Spinal cord (tissue), 10 donors: ENCODE results near the gene LASP1NB. TPM values are rescaled to one million over a fixed set of nuclear protein-coding genes. Genes with fewer than 3 reads are reported as not detected.
"Not testable (repeated sequence)": the region's sequence is repeated elsewhere in the genome, so short reads cannot be mapped to it uniquely, and the experiment has no call there.

ENCODE experiments used
- DNase-seq, 6 donors: peaks; one replicate each; pipeline versions ENCODE4 v3.0.0 to v3.0.0-alpha.2; 2013 to 2015; ENCODE audit warnings: low spot score in 6 of 6, low read depth in 4 of 6
- H3K27ac ChIP-seq: one replicate; pipeline ENCODE4 v1.5.1; 2013; ENCODE audit warnings: low read depth, low read length, control low read depth
- H3K27me3 ChIP-seq: one replicate; pipeline ENCODE4 v1.6.1; 2013; ENCODE audit warnings: low read length; ENCODE audit not compliant: control insufficient read depth, insufficient read depth
- H3K36me3 ChIP-seq: one replicate; pipeline ENCODE4 v1.6.1; 2013; ENCODE audit warnings: low read length; ENCODE audit not compliant: control insufficient read depth, insufficient read depth
- H3K4me1 ChIP-seq: one replicate; pipeline ENCODE4 v1.6.1; 2013; ENCODE audit warnings: low read length; ENCODE audit not compliant: control insufficient read depth, insufficient read depth
- H3K4me3 ChIP-seq: one replicate; pipeline ENCODE4 v1.5.1; 2013; ENCODE audit warnings: low read depth, low read length, control low read depth
- H3K9me3 ChIP-seq: one replicate; pipeline ENCODE4 v1.6.1; 2013; ENCODE audit warnings: low read length; ENCODE audit not compliant: control insufficient read depth, insufficient read depth
- WGBS: methylation state at CpG from one replicate; pipeline ENCODE4 v1.1.5; 2013; ENCODE audit warnings: missing lambda C conversion rate; ENCODE audit not compliant: insufficient coverage; 5-methylcytosine and 5-hydroxymethylcytosine counted together
- polyA plus RNA-seq, 2 donors: library from polyadenylated mRNA; unstranded; fragments of 120-200 nt; gene quantifications; one replicate each; pipeline ENCODE4 v1.2.1, GENCODE V29; 2013; ENCODE audit not compliant: insufficient read length in 2 of 2
- small RNA-seq: library from RNA; depleted of rRNA; stranded (forward); fragments of <200 nt; gene quantifications from one replicate; pipeline ENCODE3, GENCODE V24; 2014; ENCODE audit warnings: low replicate concordance
- total RNA-seq, 2 donors: library from RNA; depleted of rRNA in 1 of 2; stranded (reverse); fragments of 120-200 nt in 1 of 2; fragments of >200 nt in 1 of 2; gene quantifications; one replicate each; pipeline versions ENCODE4 v1.2.3 to v1.2.4, GENCODE V29; 2013 to 2014
- donor health status: healthy.

LASP1NB gene

DNA sequence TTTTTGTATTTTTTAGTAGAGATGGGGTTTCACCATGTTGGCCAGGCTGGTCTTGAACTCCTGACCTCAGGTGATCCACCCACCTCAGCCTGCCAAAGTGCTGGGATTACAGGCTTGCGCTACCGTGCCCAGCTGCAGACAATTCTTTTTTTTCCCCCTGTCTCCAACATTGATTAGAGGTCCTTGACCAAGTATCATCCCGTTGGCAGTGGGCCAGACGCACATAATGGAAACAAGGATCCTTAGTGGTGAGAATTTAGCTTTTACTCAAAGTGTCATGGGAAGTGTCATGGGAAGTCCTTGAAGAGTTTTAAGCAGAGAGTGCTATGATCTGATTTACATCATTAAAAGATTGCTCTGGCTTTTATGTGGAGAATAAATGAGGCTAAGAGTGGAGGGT is 43.9 kb downstream of the LASP1NB start:
- Histone ChIP-seq H3K27me3 (no peaks in the 10 kb centered on the region), H3K4me3 (no peak overlapping the region), H3K27ac (no peak overlapping the region), H3K4me1 (peaks cover 8% of the 10 kb centered on the region), H3K9me3 (no peaks in the 10 kb centered on the region), H3K36me3 (no peaks in the 10 kb centered on the region)
- DNase-seq, result peak in 1 of 6 donors; percentile 32
- WGBS, result 63% methylated on average over 4 of the region's 4 CpGs

DNA sequence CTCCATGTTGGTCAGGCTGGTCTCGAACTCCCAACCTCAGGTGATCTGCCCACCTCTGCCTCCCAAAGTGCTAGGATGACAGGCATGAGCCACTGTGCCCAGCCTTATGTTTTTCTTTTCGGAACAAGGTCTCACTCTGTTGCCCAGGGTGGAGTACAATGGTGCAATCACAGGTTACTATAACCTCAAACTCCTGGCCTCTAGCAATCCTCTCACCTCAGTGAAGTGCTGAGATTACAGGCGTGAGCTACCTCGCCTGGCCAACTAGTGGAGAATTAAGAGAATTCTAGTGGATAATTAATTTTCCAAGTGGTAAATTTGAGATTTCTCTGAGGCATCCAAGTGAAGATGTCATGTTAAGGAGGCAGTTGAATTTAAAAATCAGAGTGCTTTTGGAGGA is 44.7 kb downstream of the LASP1NB start:
- Histone ChIP-seq H3K4me1 (peaks cover 8% of the 10 kb centered on the region), H3K36me3 (no peaks in the 10 kb centered on the region), H3K27ac (no peak overlapping the region), H3K27me3 (no peaks in the 10 kb centered on the region), H3K9me3 (no peaks in the 10 kb centered on the region), H3K4me3 (no peak overlapping the region)
- DNase-seq, result no peak
- 86% methylated on average over 4 of the region's 4 CpGs for WGBS

DNA sequence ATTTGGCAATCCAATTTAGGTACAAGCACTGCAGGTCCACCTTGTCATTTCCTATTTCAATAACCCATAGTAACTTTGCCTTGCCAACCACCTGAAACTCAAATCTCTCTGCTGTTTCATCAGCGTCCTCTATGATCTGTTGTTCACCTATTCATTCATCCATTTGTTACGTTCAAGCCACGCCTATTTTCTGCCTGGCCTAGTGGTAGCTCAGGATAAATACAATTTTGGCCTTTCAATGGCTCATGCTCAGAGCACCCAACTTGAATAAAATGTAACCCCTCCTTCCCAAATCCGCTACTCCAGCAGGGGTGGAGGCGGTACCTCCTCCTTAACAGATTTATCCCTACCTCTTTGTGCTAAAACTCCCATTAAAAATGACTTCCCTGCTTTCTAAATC is 45.4 kb downstream of the LASP1NB start:
- Histone ChIP-seq H3K4me1 (peaks cover 8% of the 10 kb centered on the region), H3K27me3 (no peaks in the 10 kb centered on the region), H3K36me3 (no peaks in the 10 kb centered on the region), H3K27ac (no peak overlapping the region), H3K4me3 (no peak overlapping the region), H3K9me3 (no peaks in the 10 kb centered on the region)
- 72% methylated on average over 5 of the region's 5 CpGs for WGBS
- DNase-seq, result no peak

DNA sequence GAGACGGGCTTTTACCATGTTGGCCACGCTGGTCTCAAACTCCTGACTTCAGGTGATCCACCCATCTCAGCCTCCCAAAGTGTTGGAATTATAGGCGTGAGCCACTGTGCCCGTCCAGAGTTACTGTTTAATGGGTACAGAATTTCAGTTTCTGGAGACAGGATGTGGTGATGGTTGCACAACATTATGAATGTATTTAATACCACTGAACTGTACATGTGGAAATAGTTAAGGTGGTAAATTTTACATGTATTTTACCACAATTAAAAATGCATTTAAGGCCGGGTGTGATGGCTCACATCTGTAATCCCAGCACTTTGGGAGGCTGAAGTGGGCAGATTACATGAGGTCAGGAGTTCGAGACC is 50.8 kb downstream of the LASP1NB start:
- H3K36me3 ChIP-seq, H3K4me1 ChIP-seq, DNase-seq, H3K27ac ChIP-seq, H3K9me3 ChIP-seq, H3K27me3 ChIP-seq, H3K4me3 ChIP-seq: not testable (repeated sequence)
- WGBS, result no CpG with 5 or more reads among the region's 6 CpGs

DNA sequence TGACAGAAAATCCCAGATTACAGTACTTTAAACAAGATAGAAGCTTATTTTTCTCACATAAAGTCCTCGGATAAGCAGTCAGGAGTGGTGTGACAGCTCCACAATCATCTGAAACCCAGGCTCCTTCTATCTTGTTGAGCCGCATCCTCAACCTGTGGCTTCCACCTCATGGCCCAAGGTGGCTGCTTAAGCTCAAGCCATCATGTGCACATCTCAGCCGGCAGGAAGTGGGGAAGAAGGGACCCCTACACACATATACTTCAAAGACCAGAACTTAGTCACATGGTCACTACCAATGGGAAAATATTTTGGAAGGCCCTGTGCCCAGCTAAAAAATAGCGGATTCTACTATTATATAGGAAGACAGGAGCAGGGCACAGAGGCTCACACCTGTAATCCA is 52.8 kb downstream of the LASP1NB start:
- H3K36me3 ChIP-seq, result no peaks in the 10 kb centered on the region
- no peaks in the 10 kb centered on the region for H3K9me3 ChIP-seq
- WGBS, result 97% methylated on average over 3 of the region's 4 CpGs
- no peak overlapping the region for H3K27ac ChIP-seq
- DNase-seq, result no peak
- H3K4me1 ChIP-seq, result no peaks in the 10 kb centered on the region
- H3K27me3 ChIP-seq, result no peaks in the 10 kb centered on the region
- no peak overlapping the region for H3K4me3 ChIP-seq

Small RNAs within 50 kb of the gene (small RNA-seq; reads per million reads assigned to genes)
- gene MIR6779, result not detected

Other genes starting within 250 kb of the LASP1NB start
- gene MLLT6, start 220.3 kb upstream of the LASP1NB start, total RNA-seq, result 10 to 100 TPM; 18.4 to 60.9 TPM
- 10 to 100 TPM; 62.7 to 94.1 TPM for gene MLLT6, start 220.3 kb upstream of the LASP1NB start, polyA plus RNA-seq
- gene CISD3, start 195.3 kb upstream of the LASP1NB start, total RNA-seq, result 1 to 10 TPM; 2.1 to 5.1 TPM
- gene CISD3, start 195.3 kb upstream of the LASP1NB start, polyA plus RNA-seq, result 10 to 100 TPM; 18.5 to 18.6 TPM
- gene PCGF2, start 177.3 kb upstream of the LASP1NB start, total RNA-seq, result 10 to 100 TPM in 1 of 2 donors, 1 to 10 TPM in 1; 9.1 to 29.1 TPM
- gene PCGF2, start 177.3 kb upstream of the LASP1NB start, polyA plus RNA-seq, result 100 to 1,000 TPM in 1 of 2 donors, 10 to 100 TPM in 1; 93.1 to 110 TPM
- gene PSMB3, start 172.9 kb upstream of the LASP1NB start, total RNA-seq, result 100 to 1,000 TPM; 149 to 241 TPM
- 100 to 1,000 TPM; 120 to 123 TPM for gene PSMB3, start 172.9 kb upstream of the LASP1NB start, polyA plus RNA-seq
- 10 to 100 TPM; 66.1 to 99.8 TPM for gene PIP4K2B, start 126.1 kb upstream of the LASP1NB start, total RNA-seq
- gene PIP4K2B, start 126.1 kb upstream of the LASP1NB start, polyA plus RNA-seq, result 100 to 1,000 TPM; 174 to 198 TPM
- 10 to 100 TPM in 1 of 2 donors, 1 to 10 TPM in 1; 8.2 to 15.2 TPM for gene CWC25, start 100.3 kb upstream of the LASP1NB start, total RNA-seq
- gene CWC25, start 100.3 kb upstream of the LASP1NB start, polyA plus RNA-seq, result 10 to 100 TPM; 17.6 to 21.2 TPM
- 1,000 to 10,000 TPM; 1,083 to 2,232 TPM for gene RPL23, start 71.9 kb upstream of the LASP1NB start, total RNA-seq
- gene RPL23, start 71.9 kb upstream of the LASP1NB start, polyA plus RNA-seq, result 1,000 to 10,000 TPM; 1,171 to 1,254 TPM
- gene LASP1, start 55.6 kb upstream of the LASP1NB start, total RNA-seq, result 10 to 100 TPM; 41.2 to 65.7 TPM
- 100 to 1,000 TPM; 122 to 125 TPM for gene LASP1, start 55.6 kb upstream of the LASP1NB start, polyA plus RNA-seq
- not detected for gene FBXO47, start 41.8 kb downstream of the LASP1NB start, total RNA-seq
- not detected for gene FBXO47, start 41.8 kb downstream of the LASP1NB start, polyA plus RNA-seq
- 10 to 100 TPM; 10.1 to 12.6 TPM for gene PLXDC1, start 226.0 kb downstream of the LASP1NB start, total RNA-seq
- gene PLXDC1, start 226.0 kb downstream of the LASP1NB start, polyA plus RNA-seq, result 10 to 100 TPM; 38.6 to 47.1 TPM
- gene ARL5C, start 240.5 kb downstream of the LASP1NB start, total RNA-seq, result not detected
- gene ARL5C, start 240.5 kb downstream of the LASP1NB start, polyA plus RNA-seq, result under 1 TPM; 0.48 to 0.71 TPM